Fibroblast of lung (primary cell): Measurements from ENCODE around the gene EPYC.

Experiments
- CTCF ChIP-seq, 2 donors: IDR thresholded peaks in 1 of 2; conservative IDR thresholded peaks in 1 of 2; 1 replicate in 1 of 2; 2 replicates in 1 of 2; pipeline ENCODE4 v1.5.1; 2011 to 2012; ENCODE audit warnings: low read length in 2 of 2, control low read depth in 1 of 2, inconsistent platforms in 1 of 2, low read depth in 1 of 2, mild to moderate bottlenecking in 1 of 2
- EZH2 ChIP-seq: IDR thresholded peaks from 2 replicates; pipeline ENCODE4 v1.5.1; 2012; ENCODE audit warnings: low read length, control low read depth, mild to moderate bottlenecking; ENCODE audit errors: missing control alignments

GRCh38 chr12:90989686-90990111 lies 15.1 kb downstream of the EPYC start:
- TF ChIP-seq CTCF (conservative IDR thresholded peaks at IDR 0.05 in 1 of 2, IDR thresholded peaks at IDR 0.05 in 1 of 2; ENCODE audit: low read depth in 1 of 2, low read length in 2 of 2) (no peak), EZH2 (no peak)
